Neural cell (in vitro differentiated cells): Measurements from ENCODE around the gene KLF14. TPM values are rescaled to one million over a fixed set of nuclear protein-coding genes. Genes with fewer than 3 reads are reported as not detected.
A peak's percentile ranks its signal among the peaks of the same experiment; 100 is the strongest.

ENCODE experiments used
- H2AFZ ChIP-seq: fragments of 200-600, 300-800 bp; sonication (generic), shearing (Covaris generic); 2 replicates; pipeline ENCODE4 v1.6.0; 2014; ENCODE audit warnings: low read depth, mild to moderate bottlenecking, antibody characterized with exemption, low read length, moderate library complexity
- H3F3A ChIP-seq: fragments of 200-600 bp; shearing (Covaris generic); 2 replicates; pipeline ENCODE4 v1.6.1; 2016; ENCODE audit warnings: mild to moderate bottlenecking, moderate library complexity, mixed read lengths, antibody characterized with exemption, low read length; ENCODE audit not compliant: insufficient read depth, poor library complexity, severe bottlenecking
- H3K27ac ChIP-seq: fragments of 200-600, 300-800 bp; sonication (generic), shearing (Covaris generic); 2 replicates; pipeline ENCODE4 v1.5.1; 2014; ENCODE audit warnings: mild to moderate bottlenecking, low read length, moderate library complexity
- H3K27me3 ChIP-seq: fragments of 300-800, 200-600 bp; sonication (generic), shearing (Covaris generic); 2 replicates; pipeline ENCODE4 v1.6.0; 2014; ENCODE audit warnings: mild to moderate bottlenecking, low read depth, low read length, moderate library complexity; ENCODE audit not compliant: insufficient read depth
- H3K36me3 ChIP-seq: fragments of 300-800, 200-600 bp; sonication (generic), shearing (Covaris generic); 2 replicates; pipeline ENCODE4 v1.5.1; 2014; ENCODE audit warnings: mild to moderate bottlenecking, antibody characterized with exemption, low read length, moderate library complexity; ENCODE audit not compliant: insufficient read depth
- H3K4me2 ChIP-seq: fragments of 300-800, 200-600 bp; sonication (generic), shearing (Covaris generic); 2 replicates; pipeline ENCODE4 v1.6.0; 2014; ENCODE audit warnings: mild to moderate bottlenecking, low read length
- H3K4me3 ChIP-seq: fragments of 300-800, 200-600 bp; sonication (generic), shearing (Covaris generic); 2 replicates; pipeline ENCODE4 v1.5.1; 2014; ENCODE audit warnings: mild to moderate bottlenecking, low read length, moderate library complexity
- H3K79me2 ChIP-seq: fragments of 200-600 bp; shearing (Covaris generic); replicated peaks from 2 replicates; pipeline ENCODE4 v1.6.0; 2014; ENCODE audit warnings: mild to moderate bottlenecking, low read length, moderate library complexity; ENCODE audit not compliant: insufficient read depth
- H3K9ac ChIP-seq: fragments of 300-800, 200-600 bp; sonication (generic), shearing (Covaris generic); 2 replicates; pipeline ENCODE4 v1.6.1; 2016; ENCODE audit warnings: mild to moderate bottlenecking, low read length, mixed read lengths
- H3K9me2 ChIP-seq: fragments of 200-600 bp; shearing (Covaris generic); 2 replicates; pipeline ENCODE4 v1.6.1; 2016; ENCODE audit warnings: mild to moderate bottlenecking, low read length, mixed read lengths; ENCODE audit not compliant: insufficient read depth
- H3K9me3 ChIP-seq: fragments of 200-600, 300-800 bp; sonication (generic), shearing (Covaris generic); 2 replicates; pipeline ENCODE4 v1.6.1; 2016; ENCODE audit warnings: mild to moderate bottlenecking, mixed run types, low read length, moderate library complexity, mixed read lengths
- H4K20me1 ChIP-seq: fragments of 200-600 bp; shearing (Covaris generic); 2 replicates; pipeline ENCODE4 v1.6.1; 2016; ENCODE audit warnings: mild to moderate bottlenecking, mixed run types; ENCODE audit not compliant: insufficient read depth
- CTCF ChIP-seq: fragments of 450-650 bp; IDR thresholded peaks from 2 replicates; pipeline ENCODE4 v1.5.1; 2014; ENCODE audit warnings: antibody characterized with exemption, mild to moderate bottlenecking, moderate library complexity; ENCODE audit not compliant: poor library complexity, severe bottlenecking
- EP300 ChIP-seq: fragments of 450-650 bp; conservative IDR thresholded peaks from 2 replicates; pipeline ENCODE4 v1.6.1; 2014; ENCODE audit warnings: antibody characterized with exemption, mild to moderate bottlenecking, moderate library complexity; ENCODE audit not compliant: poor library complexity, severe bottlenecking
- EZH2 ChIP-seq: fragments of 200-600, 300-800 bp; shearing (Covaris generic), sonication (generic); IDR thresholded peaks from 2 replicates; pipeline ENCODE4 v1.6.1; 2014; ENCODE audit warnings: antibody characterized with exemption, low read length, borderline replicate concordance, mild to moderate bottlenecking; ENCODE audit not compliant: insufficient read depth, poor library complexity, severe bottlenecking
- MXI1 ChIP-seq: fragments of 450-650 bp; conservative IDR thresholded peaks from 2 replicates; pipeline ENCODE4 v1.6.1; 2014; ENCODE audit warnings: antibody characterized with exemption, mild to moderate bottlenecking; ENCODE audit not compliant: poor library complexity, severe bottlenecking
- POLR2AphosphoS5 ChIP-seq: IDR thresholded peaks from 2 replicates; pipeline ENCODE4 v1.6.1; 2012
- RAD21 ChIP-seq: fragments of 450-650 bp; conservative IDR thresholded peaks from 2 replicates; pipeline ENCODE4 v1.6.1; 2014; ENCODE audit warnings: antibody characterized with exemption, mild to moderate bottlenecking, moderate library complexity
- REST ChIP-seq: IDR thresholded peaks from 2 replicates; pipeline ENCODE4 v1.6.1; 2012; ENCODE audit warnings: borderline replicate concordance
- SMC3 ChIP-seq: fragments of 450-650 bp; conservative IDR thresholded peaks from 2 replicates; pipeline ENCODE4 v1.6.1; 2014; ENCODE audit warnings: antibody characterized with exemption, mild to moderate bottlenecking, moderate library complexity; ENCODE audit not compliant: poor library complexity
- TAF1 ChIP-seq: IDR thresholded peaks from 2 replicates; pipeline ENCODE4 v1.6.1; 2012; ENCODE audit warnings: low read depth
- polyA plus RNA-seq: library from polyadenylated mRNA; depleted of rRNA; stranded (reverse); fragments of >200 nt; gene quantifications from 2 replicates; pipeline ENCODE4 v1.2.3, GENCODE V29; 2014

KLF14 gene
- polyA plus RNA-seq, 1 donor from 2014 or later, result not detected

- Histone ChIP-seq H4K20me1 (no peaks in the 10 kb centered on the region), H3K9me3 (peaks cover 22% of the 10 kb centered on the region), H3K79me2 (no peaks in the 10 kb centered on the region), H2AFZ (no peak overlapping the region), H3K4me2 (no peak overlapping the region), H3K9me2 (no peaks in the 10 kb centered on the region), H3K27ac (no peak overlapping the region), H3K36me3 (no peaks in the 10 kb centered on the region), H3F3A (no peaks in the 10 kb centered on the region), H3K9ac (no peak overlapping the region), H3K27me3 (peaks cover 82% of the 10 kb centered on the region), H3K4me3 (no peak overlapping the region)
- no peak for TF ChIP-seq POLR2AphosphoS5
- no peak for TF ChIP-seq EP300
- no peak for TF ChIP-seq CTCF
- no peak for TF ChIP-seq SMC3
- no peak for TF ChIP-seq RAD21
Measured at GRCh38 chr7:130736298-130736900, 2.4 kb upstream of the KLF14 start.

- Histone ChIP-seq H3K9me2 (no peaks in the 10 kb centered on the region), H3K9me3 (peaks cover 30% of the 10 kb centered on the region), H4K20me1 (no peaks in the 10 kb centered on the region), H3K4me2 (peak overlapping the region; percentile 41), H3K9ac (no peak overlapping the region), H2AFZ (no peak overlapping the region), H3K4me3 (peak overlapping the region; percentile 64), H3K36me3 (no peaks in the 10 kb centered on the region), H3K79me2 (no peaks in the 10 kb centered on the region), H3K27ac (no peak overlapping the region), H3F3A (no peaks in the 10 kb centered on the region), H3K27me3 (peaks cover 91% of the 10 kb centered on the region)
- no peak for TF ChIP-seq POLR2AphosphoS5
- no peak for TF ChIP-seq TAF1
- no peak for TF ChIP-seq CTCF
- TF ChIP-seq SMC3, result no peak
- no peak for TF ChIP-seq MXI1
- no peak for TF ChIP-seq REST
- no peak for TF ChIP-seq EZH2
- TF ChIP-seq RAD21, result no peak
- TF ChIP-seq EP300, result no peak
Measured at GRCh38 chr7:130734815-130735716, 1.1 kb upstream of the KLF14 start.
